Upper lobe of left lung (tissue), 4 donors: ENCODE results near the gene STK4.

Experiments
- POLR2A ChIP-seq, 4 donors: fragments of 450-650 bp; IDR thresholded peaks; one replicate each; pipeline ENCODE4 v1.5.1; 2016 to 2017; ENCODE audit warnings: antibody characterized with exemption in 4 of 4, mild to moderate bottlenecking in 2 of 4
- POLR2AphosphoS5 ChIP-seq, 2 donors: sonication (generic); formaldehyde crosslinking; IDR thresholded peaks; one replicate each; pipeline ENCODE4 v1.5.1; 2017; ENCODE audit warnings: antibody characterized with exemption in 2 of 2
- TF ChIP-seq, protein P1 (sequence below), 6 experiments: fragments of 450-650 bp in 4 of 6; fragments of 200-600 bp in 2 of 6; sonication (generic) in 2 of 6; IDR thresholded peaks; one replicate each; pipeline ENCODE4 v1.5.1; 2016 to 2019; ENCODE audit warnings: antibody characterized with exemption in 6 of 6

- TF ChIP-seq POLR2A (IDR thresholded peaks at IDR 0.05) (no peak), POLR2AphosphoS5 (IDR thresholded peaks at IDR 0.05) (no peak)
- TF ChIP-seq, protein P1, sequence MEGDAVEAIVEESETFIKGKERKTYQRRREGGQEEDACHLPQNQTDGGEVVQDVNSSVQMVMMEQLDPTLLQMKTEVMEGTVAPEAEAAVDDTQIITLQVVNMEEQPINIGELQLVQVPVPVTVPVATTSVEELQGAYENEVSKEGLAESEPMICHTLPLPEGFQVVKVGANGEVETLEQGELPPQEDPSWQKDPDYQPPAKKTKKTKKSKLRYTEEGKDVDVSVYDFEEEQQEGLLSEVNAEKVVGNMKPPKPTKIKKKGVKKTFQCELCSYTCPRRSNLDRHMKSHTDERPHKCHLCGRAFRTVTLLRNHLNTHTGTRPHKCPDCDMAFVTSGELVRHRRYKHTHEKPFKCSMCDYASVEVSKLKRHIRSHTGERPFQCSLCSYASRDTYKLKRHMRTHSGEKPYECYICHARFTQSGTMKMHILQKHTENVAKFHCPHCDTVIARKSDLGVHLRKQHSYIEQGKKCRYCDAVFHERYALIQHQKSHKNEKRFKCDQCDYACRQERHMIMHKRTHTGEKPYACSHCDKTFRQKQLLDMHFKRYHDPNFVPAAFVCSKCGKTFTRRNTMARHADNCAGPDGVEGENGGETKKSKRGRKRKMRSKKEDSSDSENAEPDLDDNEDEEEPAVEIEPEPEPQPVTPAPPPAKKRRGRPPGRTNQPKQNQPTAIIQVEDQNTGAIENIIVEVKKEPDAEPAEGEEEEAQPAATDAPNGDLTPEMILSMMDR (IDR thresholded peaks at IDR 0.05) = no peak
These were observed 6.6 kb upstream of the STK4 start for GRCh38 chr20:44959638-44960102.
